ENCODE data around the gene DLAT. TPM values are rescaled to one million over a fixed set of nuclear protein-coding genes. Genes with fewer than 3 reads are reported as not detected.
"Not testable (repeated sequence)": the region's sequence is repeated elsewhere in the genome, so short reads cannot be mapped to it uniquely, and the experiment has no call there.

Gene DLAT
- total RNA-seq, 1 donor from 2014 or later = 19.4 TPM

DNA sequence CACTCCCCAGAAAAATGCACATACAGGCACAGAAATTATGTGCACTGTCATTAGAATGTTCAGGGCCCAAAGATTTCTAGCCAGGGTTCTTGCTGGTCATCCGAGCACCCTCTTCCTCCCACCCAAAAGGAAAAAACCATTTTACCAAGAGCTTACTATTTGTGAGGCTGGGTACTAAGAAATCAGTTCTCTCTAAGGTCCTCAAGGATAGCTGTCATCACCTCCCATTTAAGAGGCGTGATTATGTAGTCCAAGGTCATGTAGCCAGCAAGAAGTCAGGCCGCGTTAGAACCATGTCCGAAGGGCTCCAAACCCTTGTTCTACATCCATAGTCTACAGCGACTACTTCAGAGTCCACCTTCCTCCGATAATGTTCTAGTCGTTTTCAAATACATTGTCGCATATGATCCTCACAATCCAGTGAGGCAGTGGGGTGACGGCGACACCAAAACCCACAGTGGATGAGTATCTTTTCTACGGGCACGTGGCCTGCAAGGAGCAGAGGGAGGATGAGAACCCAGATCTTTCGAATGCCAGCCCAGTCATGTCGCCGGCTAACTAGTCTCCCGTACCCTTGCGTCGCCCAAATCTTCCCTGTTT, 60.7 kb downstream of the DLAT start:
- Histone ChIP-seq H3K36me3 (peaks cover 6 to 63% of the 10 kb centered on the region in 2 donors), H3K4me1 (peaks cover 35% of the 10 kb centered on the region)

DNA sequence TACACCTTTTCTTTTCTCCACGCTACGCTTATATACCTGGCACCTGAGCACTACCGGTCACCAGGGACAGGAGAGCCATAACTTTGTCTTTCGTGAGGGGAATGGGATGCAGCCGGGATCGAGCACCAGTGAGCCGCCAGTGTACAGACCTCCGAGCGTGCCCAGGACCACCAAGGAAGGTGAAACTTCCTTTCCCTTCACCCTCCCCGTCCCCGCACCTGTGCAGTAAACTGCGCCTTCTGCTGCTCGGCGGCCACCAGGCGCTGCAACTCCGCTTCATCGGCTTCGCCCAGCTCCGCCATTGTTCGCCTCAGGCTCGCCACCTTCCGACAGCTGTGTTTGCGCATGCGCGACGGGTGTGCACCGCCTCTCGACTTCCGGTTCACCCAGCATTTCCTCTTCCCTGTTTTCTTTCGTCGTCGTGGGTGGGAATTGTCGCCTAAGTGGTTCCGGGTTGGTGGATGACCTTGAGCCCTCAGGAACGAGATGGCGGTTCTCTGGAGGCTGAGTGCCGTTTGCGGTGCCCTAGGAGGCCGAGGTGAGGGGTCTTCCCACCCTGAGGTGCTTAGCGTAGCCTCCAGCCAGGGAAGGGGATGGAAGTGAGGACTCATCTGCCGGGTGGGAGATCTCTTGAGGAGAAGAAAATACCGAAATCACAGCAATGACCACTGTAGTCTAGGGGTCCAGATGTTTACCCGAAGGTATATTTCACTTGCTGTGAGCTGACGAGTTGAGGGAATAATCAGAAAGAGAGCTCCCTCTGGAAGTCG, 61.4 kb downstream of the DLAT start, which contains the start of the genes SDHD and TIMM8B:
Gene SDHD, plus strand, starts transcription at position 452 of the 770 bp plus-strand sequence. Its CDS starts 35 bp downstream, at position 487.
Gene TIMM8B, minus strand, starts transcription at position 335 of the 770 bp plus-strand sequence. Its CDS starts 33 bp downstream, at position 302.
- TF ChIP-seq POLR2A (IDR thresholded peaks at IDR 0.05) (no peak), POLR2AphosphoS5 (IDR thresholded peaks at IDR 0.05; ENCODE audit: insufficient read depth in 1 of 2, low read depth in 1 of 2) (peak; percentile 87 to 99)
- TF ChIP-seq, protein P1, sequence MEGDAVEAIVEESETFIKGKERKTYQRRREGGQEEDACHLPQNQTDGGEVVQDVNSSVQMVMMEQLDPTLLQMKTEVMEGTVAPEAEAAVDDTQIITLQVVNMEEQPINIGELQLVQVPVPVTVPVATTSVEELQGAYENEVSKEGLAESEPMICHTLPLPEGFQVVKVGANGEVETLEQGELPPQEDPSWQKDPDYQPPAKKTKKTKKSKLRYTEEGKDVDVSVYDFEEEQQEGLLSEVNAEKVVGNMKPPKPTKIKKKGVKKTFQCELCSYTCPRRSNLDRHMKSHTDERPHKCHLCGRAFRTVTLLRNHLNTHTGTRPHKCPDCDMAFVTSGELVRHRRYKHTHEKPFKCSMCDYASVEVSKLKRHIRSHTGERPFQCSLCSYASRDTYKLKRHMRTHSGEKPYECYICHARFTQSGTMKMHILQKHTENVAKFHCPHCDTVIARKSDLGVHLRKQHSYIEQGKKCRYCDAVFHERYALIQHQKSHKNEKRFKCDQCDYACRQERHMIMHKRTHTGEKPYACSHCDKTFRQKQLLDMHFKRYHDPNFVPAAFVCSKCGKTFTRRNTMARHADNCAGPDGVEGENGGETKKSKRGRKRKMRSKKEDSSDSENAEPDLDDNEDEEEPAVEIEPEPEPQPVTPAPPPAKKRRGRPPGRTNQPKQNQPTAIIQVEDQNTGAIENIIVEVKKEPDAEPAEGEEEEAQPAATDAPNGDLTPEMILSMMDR (IDR thresholded peaks at IDR 0.05) = peak in 2 of 3 experiments; percentile 2 to 21
- H3K36me3 ChIP-seq = peaks cover 6 to 63% of the 10 kb centered on the region in 2 donors
- H3K27me3 ChIP-seq = no peaks in the 10 kb centered on the region
- H3K9me3 ChIP-seq = no peaks in the 10 kb centered on the region
- H3K27ac ChIP-seq = peak within 1 kb of the TSS; percentile 77
- H3K4me1 ChIP-seq = peaks cover 35% of the 10 kb centered on the region
- intact Hi-C loops (cut with DNase I) = loop anchor here (5.0 kb wide), 1 partner anchor 209 kb away; the partner anchor contains the start of genes CFAP68 and FDXACB1
- peak; percentile 96 to 98 for DNase-seq (ENCODE audit: extremely low spot score in 2 of 2)
- peak within 1 kb of the TSS; percentile 64 to 83 for H3K4me3 ChIP-seq

More for the DNA sequence above, 60.7 kb downstream of the DLAT start:
- Histone ChIP-seq H3K27ac (peak overlapping the region; percentile 77), H3K27me3 (no peaks in the 10 kb centered on the region), H3K4me3 (peak overlapping the region; percentile 64 to 83), H3K9me3 (no peaks in the 10 kb centered on the region)
- intact Hi-C loops (cut with DNase I) = loop anchor here (5.0 kb wide), 1 partner anchor 209 kb away; the partner anchor contains the start of genes CFAP68 and FDXACB1
- no peak for DNase-seq (ENCODE audit: extremely low spot score in 2 of 2)
- TF ChIP-seq POLR2AphosphoS5 (IDR thresholded peaks at IDR 0.05; ENCODE audit: insufficient read depth in 1 of 2, low read depth in 1 of 2) (no peak), POLR2A (IDR thresholded peaks at IDR 0.05) (no peak)
- TF ChIP-seq, protein P1 (IDR thresholded peaks at IDR 0.05) = no peak

DNA sequence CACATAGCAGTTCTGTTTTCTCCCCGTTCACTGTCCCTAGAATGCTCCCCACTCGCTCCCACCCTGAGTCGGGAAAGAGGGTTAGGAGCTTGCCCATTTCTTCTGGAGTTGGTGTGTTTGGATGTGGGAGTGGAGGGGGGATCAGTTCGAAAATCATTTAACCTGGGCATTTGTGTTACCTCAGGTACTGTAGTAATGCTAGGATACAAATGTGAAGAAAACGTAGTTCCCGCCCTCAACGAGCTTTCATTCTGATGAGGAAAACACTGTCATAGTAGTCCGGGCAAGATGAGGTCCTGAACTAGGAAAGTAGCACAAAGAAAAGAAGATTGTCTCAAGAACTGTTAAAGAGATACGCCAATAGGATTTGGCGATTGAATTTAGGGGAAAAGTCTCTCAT, 62.0 kb downstream of the DLAT start:
- no peaks in the 10 kb centered on the region for H3K9me3 ChIP-seq

DNA sequence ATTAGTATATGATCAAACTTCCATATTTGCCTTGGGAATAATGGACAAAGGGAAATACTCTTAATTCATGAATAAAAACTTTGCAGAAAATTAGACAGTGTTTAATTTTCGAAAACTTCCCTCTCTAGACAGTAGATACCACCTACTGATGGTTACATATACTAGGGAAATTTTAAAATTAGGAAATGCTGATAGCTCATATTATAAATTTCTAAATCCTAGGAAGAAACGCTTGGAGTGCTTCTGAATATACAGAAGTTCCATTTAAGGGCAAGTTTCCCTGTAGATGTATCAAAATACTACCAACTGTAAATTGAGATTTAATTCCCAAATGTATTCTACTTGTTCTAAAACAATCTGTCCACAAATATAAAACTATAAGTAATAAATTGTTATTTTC, 70.1 kb downstream of the DLAT start:
- H3K36me3 ChIP-seq = peaks cover 0 to 65% of the 10 kb centered on the region in 2 donors
- H3K4me3 ChIP-seq; H3K27ac ChIP-seq; H3K9me3 ChIP-seq; H3K4me1 ChIP-seq; intact Hi-C loops (cut with DNase I); DNase-seq (ENCODE audit: extremely low spot score in 2 of 2); H3K27me3 ChIP-seq: not testable (repeated sequence)

More for the DNA sequence above, 62.0 kb downstream of the DLAT start:
- H3K27me3 ChIP-seq = no peaks in the 10 kb centered on the region
- H3K4me1 ChIP-seq = peaks cover 35% of the 10 kb centered on the region
- intact Hi-C loops (cut with DNase I) = loop anchor here (5.0 kb wide), 1 partner anchor 210 kb away; the partner anchor contains the start of genes CFAP68 and FDXACB1
- TF ChIP-seq, protein P1 (IDR thresholded peaks at IDR 0.05) = no peak
- no peak for TF ChIP-seq POLR2A (IDR thresholded peaks at IDR 0.05)
- no peak for TF ChIP-seq POLR2AphosphoS5 (IDR thresholded peaks at IDR 0.05; ENCODE audit: insufficient read depth in 1 of 2, low read depth in 1 of 2)
- H3K36me3 ChIP-seq = peaks cover under 1 to 65% of the 10 kb centered on the region in 2 donors
- DNase-seq (ENCODE audit: extremely low spot score in 2 of 2) = no peak
- peak overlapping the region; percentile 64 to 83 for H3K4me3 ChIP-seq
- H3K27ac ChIP-seq = peak overlapping the region; percentile 77

DNA sequence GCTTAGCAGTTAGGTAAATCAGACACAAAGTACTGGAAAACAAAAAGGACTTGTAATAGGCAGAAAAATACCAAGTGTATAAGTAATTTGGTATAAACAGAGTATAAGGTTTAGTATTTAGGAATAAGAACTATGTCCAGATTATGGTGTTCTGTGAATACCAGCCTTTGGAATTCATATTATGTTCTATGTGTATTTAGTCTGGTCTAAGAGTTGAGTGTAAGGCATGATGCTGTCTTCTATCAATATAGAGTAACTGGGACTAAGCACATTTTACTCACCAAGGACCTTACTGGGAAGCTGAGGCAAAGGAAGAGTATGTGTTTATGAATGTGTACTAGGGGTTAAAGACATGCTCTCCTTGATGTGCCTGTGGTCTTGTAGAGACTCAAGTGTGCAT, 71.0 kb downstream of the DLAT start:
- no peaks in the 10 kb centered on the region for H3K27me3 ChIP-seq
- no peaks in the 10 kb centered on the region for H3K9me3 ChIP-seq
- H3K27ac ChIP-seq = no peak overlapping the region
- intact Hi-C loops (cut with DNase I) = no loop called here
- H3K4me1 ChIP-seq = no peaks in the 10 kb centered on the region
- DNase-seq (ENCODE audit: extremely low spot score in 2 of 2) = no peak
- H3K36me3 ChIP-seq = peaks cover 0 to 56% of the 10 kb centered on the region in 2 donors
- TF ChIP-seq, protein P1 (IDR thresholded peaks at IDR 0.05) = no peak
- TF ChIP-seq POLR2A (IDR thresholded peaks at IDR 0.05) (no peak), POLR2AphosphoS5 (IDR thresholded peaks at IDR 0.05; ENCODE audit: insufficient read depth in 1 of 2, low read depth in 1 of 2) (no peak)
- H3K4me3 ChIP-seq = no peak overlapping the region

Data from vagina (tissue), 2 donors.